A172 (cell line): ENCODE measurements around the gene ARHGEF40. TPM values are rescaled to one million over a fixed set of nuclear protein-coding genes. Genes with fewer than 3 reads are reported as not detected.

Source experiments
- DNase-seq: peaks from one replicate; pipeline ENCODE4 v3.0.0-alpha.2; 2015; ENCODE audit warnings: low spot score
- total RNA-seq: library from RNA; depleted of rRNA; stranded (reverse); fragments of >200 nt; shearing (Covaris generic); gene quantifications from 2 replicates; pipeline ENCODE4 v1.2.3, GENCODE V29; 2014

The ARHGEF40 gene
- total RNA-seq, 1 experiment from 2014 or later = 21.2 TPM

GRCh38 chr14:21096978-21097635, 27.0 kb downstream of the ARHGEF40 start:
- DNase-seq = no peak

- no peak for DNase-seq
Observed at GRCh38 chr14:21097636-21098075, 27.6 kb downstream of the ARHGEF40 start.

- peak; percentile 27 for DNase-seq
Observed at GRCh38 chr14:21098076-21098891, 28.2 kb downstream of the ARHGEF40 start, which contains the start of gene ZNF219. ZNF219 (minus strand) TSS chr14:21098655; CDS start chr14:21093591, 5,064 bp downstream.

GRCh38 chr14:21098892-21099595, 28.9 kb downstream of the ARHGEF40 start:
- no peak for DNase-seq

- no peak for DNase-seq
Observed at GRCh38 chr14:21099596-21099985, 29.5 kb downstream of the ARHGEF40 start.

GRCh38 chr14:21100931-21101330, 30.8 kb downstream of the ARHGEF40 start, which contains the start of gene TMEM253:
TMEM253 (plus strand) TSS chr14:21101066; CDS start chr14:21101344, 278 bp downstream.
- DNase-seq = no peak

GRCh38 chr14:21101802-21102413, 31.8 kb downstream of the ARHGEF40 start:
- no peak for DNase-seq

- no peak for DNase-seq
Observed at GRCh38 chr14:21102521-21103410, 32.7 kb downstream of the ARHGEF40 start.

GRCh38 chr14:21103411-21103709, 33.3 kb downstream of the ARHGEF40 start:
- no peak for DNase-seq

GRCh38 chr14:21103710-21104447, 33.8 kb downstream of the ARHGEF40 start:
- peak; percentile 83 for DNase-seq

- DNase-seq = peak; percentile 55
Observed at GRCh38 chr14:21104448-21105060, 34.5 kb downstream of the ARHGEF40 start.

- no peak for DNase-seq
Observed at GRCh38 chr14:21105095-21105494, 35.0 kb downstream of the ARHGEF40 start.

GRCh38 chr14:21106176-21106497, 36.0 kb downstream of the ARHGEF40 start:
- no peak for DNase-seq

GRCh38 chr14:21106498-21107282, 36.6 kb downstream of the ARHGEF40 start:
- DNase-seq = peak; percentile 58

GRCh38 chr14:21107283-21107800, 37.2 kb downstream of the ARHGEF40 start:
- no peak for DNase-seq

- DNase-seq = no peak
Observed at GRCh38 chr14:21108791-21109190, 38.7 kb downstream of the ARHGEF40 start.

- DNase-seq = no peak
Observed at GRCh38 chr14:21109377-21110138, 39.5 kb downstream of the ARHGEF40 start.

- DNase-seq = no peak
Observed at GRCh38 chr14:21112255-21112654, 42.2 kb downstream of the ARHGEF40 start.
